DMS153 treated with DMSO at 0.1 percent for 48 hours (cell line): ENCODE measurements around the gene CCDC88A.
A peak's percentile ranks its signal among the peaks of the same experiment; 100 is the strongest.
"Not testable (repeated sequence)": the region's sequence is repeated elsewhere in the genome, so short reads cannot be mapped to it uniquely, and the experiment has no call there.

ENCODE experiments used
- DNase-seq: peaks from one replicate; lab custom pipeline; 2025; ENCODE audit not compliant: unreplicated experiment; lab: John Stamatoyannopoulos, UW

The CCDC88A gene

GRCh38 chr2:55311444-55311870, 108.2 kb downstream of the CCDC88A start:
- no peak for DNase-seq

GRCh38 chr2:55309446-55309845, 110.2 kb downstream of the CCDC88A start:
- DNase-seq = no peak

GRCh38 chr2:55302241-55302640, 117.4 kb downstream of the CCDC88A start:
- no peak for DNase-seq

GRCh38 chr2:55301277-55301676, 118.4 kb downstream of the CCDC88A start:
- DNase-seq = no peak

- no peak for DNase-seq
Observed at GRCh38 chr2:55296393-55296792, 123.3 kb downstream of the CCDC88A start.

- DNase-seq = no peak
Observed at GRCh38 chr2:55283083-55283482, 136.6 kb downstream of the CCDC88A start.

- peak; percentile 80 for DNase-seq
Observed at GRCh38 chr2:55282110-55282917, 137.3 kb downstream of the CCDC88A start.

GRCh38 chr2:55280851-55281546, 138.7 kb downstream of the CCDC88A start:
- not testable (repeated sequence) for DNase-seq

GRCh38 chr2:55279859-55280424, 139.7 kb downstream of the CCDC88A start:
- DNase-seq = not testable (repeated sequence)

GRCh38 chr2:55279214-55279835, 140.3 kb downstream of the CCDC88A start:
- not testable (repeated sequence) for DNase-seq

GRCh38 chr2:55277310-55277709, 142.3 kb downstream of the CCDC88A start:
- DNase-seq = no peak

- DNase-seq = not testable (repeated sequence)
Observed at GRCh38 chr2:55274346-55274745, 145.3 kb downstream of the CCDC88A start.

- DNase-seq = no peak
Observed at GRCh38 chr2:55269645-55269990, 150.0 kb downstream of the CCDC88A start.

GRCh38 chr2:55268907-55269644, 150.6 kb downstream of the CCDC88A start, which contains the start of gene MTIF2:
MTIF2 (minus strand) TSS chr2:55269231; CDS start chr2:55263858, 5,373 bp downstream.
- peak; percentile 91 for DNase-seq

GRCh38 chr2:55268288-55268906, 151.3 kb downstream of the CCDC88A start:
- no peak for DNase-seq

GRCh38 chr2:55259586-55259985, 160.1 kb downstream of the CCDC88A start:
- DNase-seq = not testable (repeated sequence)

GRCh38 chr2:55252832-55253231, 166.8 kb downstream of the CCDC88A start:
- no peak for DNase-seq

- no peak for DNase-seq
Observed at GRCh38 chr2:55247025-55247424, 172.6 kb downstream of the CCDC88A start.

- DNase-seq = no peak
Observed at GRCh38 chr2:55245411-55245810, 174.2 kb downstream of the CCDC88A start.

GRCh38 chr2:55242617-55243016, 177.0 kb downstream of the CCDC88A start:
- DNase-seq = no peak
